Right renal cortex interstitium (tissue), 3 donors: ENCODE results near the gene FAM83D. TPM values are rescaled to one million over a fixed set of nuclear protein-coding genes. Genes with fewer than 3 reads are reported as not detected.

Experiments used
- DNase-seq, 3 donors: peaks; one replicate each; pipeline ENCODE4 v3.0.0-alpha.2; 2013; ENCODE audit warnings: low read depth in 3 of 3, low spot score in 2 of 3
- polyA plus RNA-seq, 3 donors: library from polyadenylated mRNA; unstranded; fragments of 120-200 nt; gene quantifications; one replicate each; pipeline ENCODE4 v1.2.1, GENCODE V29; 2013; ENCODE audit not compliant: insufficient read length in 3 of 3

Gene FAM83D
- 10 to 100 TPM; 14.3 to 16.1 (median 15.8) TPM for polyA plus RNA-seq

GRCh38 chr20:38926142-38926933, at the start of gene FAM83D:
Gene FAM83D, plus strand, starts transcription at chr20:38926417. Its CDS starts 26 bp downstream, at chr20:38926443.
- DNase-seq = peak; percentile 87 to 94 (median 90)

GRCh38 chr20:38877483-38877882, 48.7 kb upstream of the FAM83D start:
- no peak for DNase-seq

GRCh38 chr20:38878866-38879265, 47.4 kb upstream of the FAM83D start:
- DNase-seq = peak in 2 of 3 donors; percentile 19 to 32

- no peak for DNase-seq
Measured at GRCh38 chr20:38880952-38881735, 45.1 kb upstream of the FAM83D start.

GRCh38 chr20:38881806-38882440, 44.3 kb upstream of the FAM83D start:
- no peak for DNase-seq

- no peak for DNase-seq
Measured at GRCh38 chr20:38882600-38882999, 43.6 kb upstream of the FAM83D start.

- no peak for DNase-seq
Measured at GRCh38 chr20:38883081-38883980, 42.9 kb upstream of the FAM83D start.

- DNase-seq = no peak
Measured at GRCh38 chr20:38883981-38884733, 42.1 kb upstream of the FAM83D start.

GRCh38 chr20:38885357-38885756, 40.9 kb upstream of the FAM83D start:
- no peak for DNase-seq

- DNase-seq = no peak
Measured at GRCh38 chr20:38888059-38888831, 38.0 kb upstream of the FAM83D start.

GRCh38 chr20:38889050-38889449, 37.2 kb upstream of the FAM83D start:
- no peak for DNase-seq

GRCh38 chr20:38889792-38890496, 36.3 kb upstream of the FAM83D start:
- no peak for DNase-seq

- DNase-seq = no peak
Measured at GRCh38 chr20:38890497-38890818, 35.8 kb upstream of the FAM83D start.

GRCh38 chr20:38892091-38892981, 33.9 kb upstream of the FAM83D start:
- no peak for DNase-seq

- DNase-seq = no peak
Measured at GRCh38 chr20:38893056-38893564, 33.1 kb upstream of the FAM83D start.

GRCh38 chr20:38893565-38894090, 32.6 kb upstream of the FAM83D start:
- peak in 2 of 3 donors; percentile 19 to 21 for DNase-seq
